RPMI8226 (cell line): ENCODE measurements around the gene SAMD14.

Experiments used
- DNase-seq: peaks from one replicate; pipeline ENCODE4 v3.0.0-alpha.2; 2015

SAMD14 gene

GRCh38 chr17:50129728-50130558 is at the start of gene SAMD14:
Gene SAMD14 (minus strand): TSS chr17:50130160. CDS start chr17:50124959, 5,201 bp downstream.
- DNase-seq, result no peak

GRCh38 chr17:50177983-50178834 is 48.2 kb upstream of the SAMD14 start:
- DNase-seq, result peak; percentile 93

DNA sequence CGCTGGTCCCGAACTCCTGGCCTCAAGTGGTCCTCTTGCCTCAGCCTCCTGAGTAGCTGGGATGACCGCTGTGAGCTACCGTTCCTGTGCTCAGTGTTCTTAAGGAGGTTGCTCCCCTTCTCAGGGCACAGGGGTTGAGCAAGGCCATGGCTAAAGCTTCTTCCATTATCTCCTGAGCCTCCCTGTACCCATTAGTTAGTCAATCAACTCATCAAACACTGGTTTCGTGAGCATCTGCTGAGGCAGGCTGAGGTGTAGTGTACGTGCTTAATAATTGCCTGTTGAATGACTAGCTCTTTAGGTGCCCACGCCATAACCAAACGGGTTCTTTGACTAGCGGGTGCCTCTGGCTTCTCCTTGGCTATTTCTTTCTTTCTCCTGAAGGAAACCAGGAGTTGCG is 47.5 kb upstream of the SAMD14 start:
- no peak for DNase-seq

DNA sequence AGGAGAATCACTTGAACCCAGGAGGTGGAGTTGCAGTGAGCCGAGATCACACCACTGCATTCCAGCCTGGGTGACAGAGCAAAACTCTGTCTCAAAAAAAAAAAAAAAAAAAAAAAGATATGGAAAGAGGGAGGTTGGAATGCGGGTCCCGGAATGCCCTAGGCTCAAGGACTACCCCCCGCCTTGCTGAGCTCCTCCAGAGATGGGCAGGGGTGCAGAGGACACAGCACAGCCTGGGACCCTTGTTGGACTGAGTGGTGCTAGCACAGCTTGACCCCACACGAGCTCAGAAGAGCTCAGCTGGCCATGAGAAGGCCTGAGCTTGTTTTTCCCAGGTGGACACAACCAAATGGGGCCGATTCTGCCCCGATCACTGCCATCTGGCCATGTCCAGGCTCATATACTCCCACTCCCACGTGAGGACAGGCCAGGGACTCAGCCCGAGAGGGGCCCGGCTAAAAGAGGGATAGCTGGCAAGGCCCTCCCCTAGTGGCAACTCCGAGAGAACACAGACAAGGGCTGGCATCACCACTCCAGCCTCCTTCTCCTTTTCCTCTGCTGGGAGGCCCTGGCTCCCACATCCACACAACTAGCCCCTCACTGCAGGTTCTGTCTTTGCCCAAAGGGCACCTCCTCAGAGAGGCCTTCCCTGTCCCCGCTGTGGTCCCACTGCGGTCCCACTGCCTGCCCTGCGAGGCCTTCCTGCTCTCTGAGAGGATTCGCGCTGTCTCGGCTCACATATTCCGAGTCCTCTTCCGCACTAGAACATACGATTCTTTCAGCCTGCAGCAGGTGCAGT is 46.8 kb upstream of the SAMD14 start:
- no peak for DNase-seq

DNA sequence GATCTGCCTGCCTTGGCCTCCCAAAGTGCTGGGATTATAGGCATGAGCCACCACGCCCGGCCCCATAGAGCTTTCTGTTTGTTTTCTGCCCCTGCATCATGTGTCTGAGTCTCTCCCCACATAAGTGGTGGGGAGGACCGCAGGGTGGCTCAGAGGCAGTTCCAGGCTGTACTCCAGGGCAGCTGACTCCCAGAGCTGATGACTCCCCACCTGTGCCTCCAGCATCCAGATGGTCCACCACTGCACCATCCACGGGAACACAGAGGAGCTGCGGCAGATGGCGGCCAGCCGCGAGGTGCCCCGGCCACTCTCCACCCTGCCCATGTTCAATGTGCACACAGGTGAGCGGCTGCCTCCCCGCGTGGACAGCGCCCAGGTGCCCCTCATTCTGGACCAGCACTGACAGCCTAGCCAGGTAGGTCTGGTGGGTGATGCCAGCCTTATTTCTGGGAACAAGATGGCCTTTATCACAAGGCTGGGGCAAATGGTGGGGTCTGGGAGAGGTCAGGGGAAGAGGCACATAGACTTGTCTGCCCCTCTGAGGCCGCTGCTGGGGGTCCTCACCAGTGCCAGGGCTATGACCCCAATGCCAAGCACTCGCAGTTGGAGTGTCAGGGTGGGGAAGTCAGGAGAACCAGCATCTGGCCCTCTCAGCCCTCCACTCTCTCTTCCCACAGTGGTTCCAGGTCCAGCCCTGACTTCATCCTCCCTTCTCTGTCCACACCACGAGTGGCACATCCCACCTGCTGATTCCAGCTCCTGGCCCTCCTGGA is 45.3 kb upstream of the SAMD14 start:
- no peak for DNase-seq

DNA sequence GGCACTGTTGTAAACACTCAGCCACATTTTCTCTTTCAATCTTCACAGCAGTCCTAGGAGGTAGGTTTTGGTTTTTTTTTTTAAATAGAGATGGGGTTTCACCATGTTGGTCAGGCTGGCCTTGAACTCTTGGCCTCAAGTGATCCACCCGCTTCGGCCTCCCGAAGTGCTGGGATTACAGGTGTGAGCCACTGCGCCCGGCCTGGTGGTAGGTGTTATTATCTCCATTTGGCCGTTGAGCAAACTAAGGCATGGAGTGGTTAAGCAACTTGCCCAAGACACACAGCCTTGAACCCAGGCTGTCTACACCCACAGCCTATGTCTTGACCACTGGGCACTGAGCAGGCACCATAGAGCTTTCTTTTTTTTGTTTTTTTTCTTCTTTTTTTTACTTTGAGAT is 44.5 kb upstream of the SAMD14 start:
- no peak for DNase-seq

- DNase-seq, result no peak
Measured at GRCh38 chr17:50173335-50173941, 43.5 kb upstream of the SAMD14 start.

DNA sequence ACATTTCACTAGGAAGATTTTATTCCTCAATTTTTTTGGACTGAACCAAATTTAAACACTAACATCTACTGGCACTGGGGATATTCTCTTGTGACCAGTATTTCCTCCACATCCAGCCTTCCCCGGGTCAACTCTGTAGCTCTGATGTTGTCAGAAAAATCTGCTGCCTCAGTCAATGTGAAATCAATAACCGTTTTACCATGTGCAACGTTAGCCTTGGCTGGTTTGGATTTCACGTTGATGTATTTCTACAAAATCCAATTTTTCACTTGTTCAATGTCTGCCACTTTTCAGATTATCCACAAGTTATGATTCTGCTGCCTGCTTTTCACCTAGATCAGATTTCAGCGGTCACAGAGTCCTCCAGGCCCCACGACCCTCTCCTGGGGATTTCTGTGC is 43.0 kb upstream of the SAMD14 start:
- DNase-seq, result no peak

DNA sequence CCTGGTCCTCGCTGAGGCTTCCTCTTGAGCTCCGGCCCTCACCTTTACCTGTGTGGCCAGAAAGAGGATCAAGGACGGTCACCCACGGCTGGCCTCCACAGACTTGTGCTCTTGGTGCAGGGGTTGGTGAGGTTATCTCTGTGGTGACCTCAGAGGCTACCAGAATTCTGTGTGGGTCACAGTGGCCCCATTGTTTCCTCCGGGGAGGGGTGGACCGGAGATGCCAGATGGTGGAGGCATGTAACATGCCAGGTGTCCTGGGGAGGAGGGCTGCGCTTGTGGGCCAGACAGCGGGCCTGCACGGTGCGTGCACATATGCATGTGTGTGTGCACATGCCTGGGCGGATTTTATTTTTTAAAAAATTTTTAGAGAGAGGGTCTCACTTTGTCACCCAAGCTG is 42.2 kb upstream of the SAMD14 start:
- DNase-seq, result no peak

DNA sequence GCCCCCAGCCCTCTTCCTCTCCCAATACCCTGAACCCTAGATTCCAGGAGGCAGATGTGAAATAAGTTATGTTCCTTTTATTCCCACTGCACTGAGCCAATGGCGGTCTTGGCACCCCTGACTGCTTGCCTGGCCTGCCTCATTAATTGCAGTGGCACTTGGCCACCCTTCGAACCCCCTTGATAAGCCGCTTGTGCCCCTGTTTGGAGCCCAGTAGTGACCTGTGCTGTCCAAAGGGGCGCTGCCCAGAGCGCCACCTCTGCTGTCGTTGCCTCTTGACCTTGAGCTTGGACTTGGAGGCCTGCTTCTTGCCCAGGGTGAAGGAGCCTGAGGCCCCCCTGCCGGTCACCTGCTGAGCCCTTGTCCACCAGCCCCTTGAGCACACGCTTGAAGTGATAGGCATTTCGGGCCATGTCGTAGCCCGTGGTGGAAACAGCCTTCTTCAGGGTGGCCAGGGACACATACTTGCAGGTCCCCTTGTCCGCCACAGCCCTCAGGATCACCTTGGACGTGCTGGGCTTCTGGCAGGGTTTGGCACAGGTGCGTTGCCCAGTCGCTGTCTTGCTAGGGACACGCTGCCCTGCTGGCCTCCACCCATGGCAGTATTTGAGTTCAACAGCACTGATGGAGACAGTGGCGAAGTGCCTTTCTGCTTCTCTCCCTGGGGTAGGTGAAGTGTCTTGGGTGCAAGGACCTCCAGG is 41.6 kb upstream of the SAMD14 start:
- DNase-seq, result no peak

- peak; percentile 82 for DNase-seq
Measured at GRCh38 chr17:50170662-50171370, 40.9 kb upstream of the SAMD14 start.

DNA sequence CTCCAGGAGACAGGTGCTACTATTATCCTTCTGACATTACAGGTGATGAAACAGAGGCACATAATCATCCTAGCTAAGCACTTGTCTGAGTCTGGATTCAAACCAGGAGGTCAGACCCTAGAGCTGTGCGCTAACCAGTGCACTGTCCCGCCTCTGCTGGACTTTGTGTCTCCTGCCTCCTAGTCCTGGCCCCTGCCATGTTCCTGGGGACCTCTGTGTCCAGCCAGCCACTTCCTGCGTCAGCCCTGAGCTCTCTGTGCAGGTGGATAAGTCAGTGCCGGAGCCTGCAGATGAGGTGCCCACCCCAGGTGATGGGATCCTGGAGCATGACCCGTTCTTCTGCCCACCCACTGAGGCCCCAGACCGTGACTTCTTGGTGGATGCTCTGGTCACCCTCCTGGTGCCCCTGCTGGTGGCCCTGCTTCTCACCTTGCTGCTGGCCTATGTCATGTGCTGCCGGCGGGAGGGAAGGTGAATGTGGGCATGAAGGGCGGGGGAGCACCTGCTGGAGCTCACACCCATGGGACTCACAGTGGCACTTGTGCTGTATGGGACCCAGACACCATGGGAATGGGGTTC is 40.0 kb upstream of the SAMD14 start:
- DNase-seq, result no peak

GRCh38 chr17:50169121-50169764 is 39.3 kb upstream of the SAMD14 start:
- peak; percentile 60 for DNase-seq

DNA sequence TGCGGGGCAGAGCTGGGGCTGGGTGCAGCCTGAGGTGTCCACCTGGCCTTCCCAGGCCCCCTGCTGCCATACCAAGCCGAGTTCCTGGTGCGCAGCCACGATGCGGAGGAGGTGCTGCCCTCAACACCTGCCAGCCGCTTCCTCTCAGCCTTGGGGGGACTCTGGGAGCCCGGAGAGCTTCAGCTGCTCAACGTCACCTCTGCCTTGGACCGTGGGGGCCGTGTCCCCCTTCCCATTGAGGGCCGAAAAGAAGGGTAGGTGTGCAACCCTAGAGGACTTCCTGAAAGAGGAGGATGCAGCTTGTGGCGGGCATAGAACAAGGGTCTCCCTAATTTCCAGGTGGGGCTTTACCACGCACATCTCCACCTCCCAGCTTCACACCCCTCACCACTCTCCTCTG is 38.4 kb upstream of the SAMD14 start:
- no peak for DNase-seq

- DNase-seq, result no peak
Measured at GRCh38 chr17:50167371-50167770, 37.4 kb upstream of the SAMD14 start.

- no peak for DNase-seq
Measured at GRCh38 chr17:50166518-50167181, 36.7 kb upstream of the SAMD14 start.

- DNase-seq, result no peak
Measured at GRCh38 chr17:50165867-50166517, 36.0 kb upstream of the SAMD14 start, which contains the start of gene SGCA. Gene SGCA (plus strand): TSS chr17:50166005. CDS start chr17:50166041, 36 bp downstream.

DNA sequence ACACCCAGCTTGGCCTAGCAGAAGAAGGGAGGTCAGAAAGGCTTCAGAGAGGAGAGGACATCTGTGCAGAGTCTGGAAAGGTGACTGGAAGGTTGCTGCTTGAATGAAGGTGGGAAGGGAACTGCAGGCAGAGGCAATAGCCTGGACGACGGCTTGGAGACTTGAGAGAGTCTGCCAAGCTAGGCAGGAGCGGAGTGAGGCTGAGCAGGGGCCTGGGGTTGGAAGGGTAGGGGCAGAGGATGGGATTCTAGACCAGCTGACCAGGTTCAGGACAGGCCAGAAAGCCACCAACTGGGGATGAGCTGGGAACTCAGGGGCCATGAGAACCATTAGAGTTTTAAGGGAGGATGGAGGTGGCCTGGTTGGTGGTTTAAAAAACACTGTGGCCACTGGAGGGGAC is 35.5 kb upstream of the SAMD14 start:
- no peak for DNase-seq
